Measurements from ENCODE around the gene CD81.

CD81 gene

GRCh38 chr11:2388431-2389376 lies 11.6 kb downstream of the CD81 start:
- no peak for FAIRE-seq
- DNase-seq (ENCODE audit: insufficient read length, low spot score), result no peak
- TF ChIP-seq, protein P1, sequence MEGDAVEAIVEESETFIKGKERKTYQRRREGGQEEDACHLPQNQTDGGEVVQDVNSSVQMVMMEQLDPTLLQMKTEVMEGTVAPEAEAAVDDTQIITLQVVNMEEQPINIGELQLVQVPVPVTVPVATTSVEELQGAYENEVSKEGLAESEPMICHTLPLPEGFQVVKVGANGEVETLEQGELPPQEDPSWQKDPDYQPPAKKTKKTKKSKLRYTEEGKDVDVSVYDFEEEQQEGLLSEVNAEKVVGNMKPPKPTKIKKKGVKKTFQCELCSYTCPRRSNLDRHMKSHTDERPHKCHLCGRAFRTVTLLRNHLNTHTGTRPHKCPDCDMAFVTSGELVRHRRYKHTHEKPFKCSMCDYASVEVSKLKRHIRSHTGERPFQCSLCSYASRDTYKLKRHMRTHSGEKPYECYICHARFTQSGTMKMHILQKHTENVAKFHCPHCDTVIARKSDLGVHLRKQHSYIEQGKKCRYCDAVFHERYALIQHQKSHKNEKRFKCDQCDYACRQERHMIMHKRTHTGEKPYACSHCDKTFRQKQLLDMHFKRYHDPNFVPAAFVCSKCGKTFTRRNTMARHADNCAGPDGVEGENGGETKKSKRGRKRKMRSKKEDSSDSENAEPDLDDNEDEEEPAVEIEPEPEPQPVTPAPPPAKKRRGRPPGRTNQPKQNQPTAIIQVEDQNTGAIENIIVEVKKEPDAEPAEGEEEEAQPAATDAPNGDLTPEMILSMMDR (IDR thresholded peaks at IDR 0.05; ENCODE audit: insufficient read depth, missing control alignments), result no peak

- TF ChIP-seq, protein P1 (IDR thresholded peaks at IDR 0.05; ENCODE audit: insufficient read depth, missing control alignments), result no peak
- no peak for DNase-seq (ENCODE audit: insufficient read length, low spot score)
- FAIRE-seq, result no peak
Measured at GRCh38 chr11:2389377-2390026, 12.4 kb downstream of the CD81 start.

DNA sequence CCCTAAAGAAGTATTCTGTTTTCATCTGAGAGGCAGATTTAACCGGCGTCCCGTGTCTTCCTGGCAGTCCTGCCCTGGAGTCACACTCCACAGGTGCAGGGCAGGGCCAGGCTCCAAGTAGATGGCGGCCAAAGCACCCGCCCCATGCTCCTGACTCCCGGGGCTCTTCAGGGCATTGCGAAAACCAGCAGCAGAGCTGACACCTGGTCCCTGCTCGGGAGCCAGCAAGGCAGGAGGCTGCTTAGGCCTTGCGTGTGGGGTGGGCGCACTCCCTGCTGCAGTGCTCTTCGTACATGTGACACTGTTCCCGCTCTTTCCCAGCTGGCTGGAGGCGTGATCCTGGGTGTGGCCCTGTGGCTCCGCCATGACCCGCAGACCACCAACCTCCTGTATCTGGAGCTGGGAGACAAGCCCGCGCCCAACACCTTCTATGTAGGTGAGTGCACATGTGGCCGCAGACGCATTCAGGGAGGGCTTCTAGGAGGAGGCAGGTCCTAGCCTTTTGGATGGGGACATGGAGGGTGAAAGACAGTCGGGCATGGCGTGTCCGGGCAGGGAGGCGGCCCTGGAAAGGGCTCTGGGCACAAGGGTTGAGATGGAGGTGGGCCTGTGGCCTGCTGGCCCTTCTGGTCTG lies 13.1 kb downstream of the CD81 start:
- DNase-seq (ENCODE audit: insufficient read length, low spot score) (no peak), FAIRE-seq (no peak)
- TF ChIP-seq, protein P1 (IDR thresholded peaks at IDR 0.05; ENCODE audit: insufficient read depth, missing control alignments), result no peak

GRCh38 chr11:2390725-2391151 lies 13.6 kb downstream of the CD81 start:
- no peak for DNase-seq (ENCODE audit: insufficient read length, low spot score)
- no peak for FAIRE-seq
- TF ChIP-seq, protein P1 (IDR thresholded peaks at IDR 0.05; ENCODE audit: insufficient read depth, missing control alignments), result no peak

- no peak for DNase-seq (ENCODE audit: insufficient read length, low spot score)
- TF ChIP-seq, protein P1 (IDR thresholded peaks at IDR 0.05; ENCODE audit: insufficient read depth, missing control alignments), result no peak
- no peak for FAIRE-seq
Measured at GRCh38 chr11:2391181-2391975, 14.3 kb downstream of the CD81 start.

GRCh38 chr11:2392241-2392959 lies 15.3 kb downstream of the CD81 start:
- TF ChIP-seq, protein P1 (IDR thresholded peaks at IDR 0.05; ENCODE audit: insufficient read depth, missing control alignments), result no peak
- no peak for DNase-seq (ENCODE audit: insufficient read length, low spot score)
- FAIRE-seq, result no peak
